HG03108 (cell line): ENCODE results near the gene AKAP17A.

ENCODE experiments used
- ATAC-seq: cut with Tn5 transposase; IDR thresholded peaks from one replicate; pipeline ENCODE4 v1.9.1; 2021; ENCODE audit warnings: moderate library complexity; ENCODE audit not compliant: unreplicated experiment

Gene AKAP17A

DNA sequence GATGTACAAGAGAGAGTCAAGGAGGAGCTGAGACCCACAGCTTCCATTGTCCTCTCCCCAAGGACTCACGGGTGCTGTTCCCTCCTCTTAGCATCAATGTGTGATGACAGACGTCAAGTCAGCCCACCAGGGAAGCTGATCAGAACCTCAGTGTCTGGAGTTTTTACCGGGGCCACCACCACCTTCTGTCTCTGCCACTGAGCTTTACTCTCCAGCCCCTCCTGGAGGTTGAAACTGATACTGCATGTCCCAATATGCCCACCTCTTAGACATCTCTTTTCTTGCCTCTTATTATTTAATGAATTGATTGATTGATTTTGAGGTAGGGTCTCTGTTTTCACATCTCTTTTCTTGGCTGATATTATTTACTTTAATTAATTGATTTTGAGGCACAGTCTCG is 10.3 kb upstream of the AKAP17A start:
- ATAC-seq = no peak

GRCh38 chrX:1582686-1583437 is 8.5 kb upstream of the AKAP17A start:
- peak; percentile 66 for ATAC-seq

GRCh38 chrX:1584237-1585011 is 7.0 kb upstream of the AKAP17A start:
- no peak for ATAC-seq

- no peak for ATAC-seq
These were observed 4.2 kb upstream of the AKAP17A start for GRCh38 chrX:1587161-1587560.

DNA sequence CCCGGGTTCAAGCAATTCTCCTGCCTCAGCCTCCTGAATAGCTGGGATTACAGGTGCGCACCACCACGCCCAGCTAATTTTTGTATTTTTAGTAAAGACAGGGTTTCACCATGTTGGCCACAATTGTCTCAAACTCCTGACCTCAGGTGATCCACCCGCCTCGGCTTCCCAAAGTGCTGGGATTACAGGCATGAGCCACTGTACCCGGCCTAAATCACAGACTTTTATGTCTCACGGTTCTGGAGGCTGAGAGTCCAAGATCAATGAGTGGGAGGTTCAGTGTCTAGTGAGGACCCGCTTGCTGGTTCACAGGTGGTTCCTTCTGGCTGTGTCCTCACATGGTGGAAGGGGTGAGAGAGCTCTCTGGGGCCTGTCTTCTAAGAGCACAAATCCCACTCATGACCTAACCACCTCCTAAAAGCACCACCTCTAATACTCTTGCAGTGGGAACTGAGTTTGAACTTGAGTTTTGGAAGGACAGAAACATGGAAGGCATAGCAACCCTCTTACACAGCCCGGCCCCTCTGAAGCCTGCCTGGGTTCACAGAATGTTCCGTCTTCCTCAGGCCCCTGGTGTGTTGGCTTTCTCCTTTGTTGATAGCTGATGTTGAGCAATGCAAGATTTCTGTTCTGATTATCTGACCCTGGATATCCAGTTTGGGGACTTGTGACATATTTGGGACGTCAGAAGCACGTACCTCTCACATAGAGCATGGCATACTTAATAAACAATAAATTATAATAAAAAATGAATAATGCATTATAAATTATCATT is 1.9 kb upstream of the AKAP17A start:
- no peak for ATAC-seq

GRCh38 chrX:1591863-1592469 is 562 bp downstream of the AKAP17A start:
- no peak for ATAC-seq

DNA sequence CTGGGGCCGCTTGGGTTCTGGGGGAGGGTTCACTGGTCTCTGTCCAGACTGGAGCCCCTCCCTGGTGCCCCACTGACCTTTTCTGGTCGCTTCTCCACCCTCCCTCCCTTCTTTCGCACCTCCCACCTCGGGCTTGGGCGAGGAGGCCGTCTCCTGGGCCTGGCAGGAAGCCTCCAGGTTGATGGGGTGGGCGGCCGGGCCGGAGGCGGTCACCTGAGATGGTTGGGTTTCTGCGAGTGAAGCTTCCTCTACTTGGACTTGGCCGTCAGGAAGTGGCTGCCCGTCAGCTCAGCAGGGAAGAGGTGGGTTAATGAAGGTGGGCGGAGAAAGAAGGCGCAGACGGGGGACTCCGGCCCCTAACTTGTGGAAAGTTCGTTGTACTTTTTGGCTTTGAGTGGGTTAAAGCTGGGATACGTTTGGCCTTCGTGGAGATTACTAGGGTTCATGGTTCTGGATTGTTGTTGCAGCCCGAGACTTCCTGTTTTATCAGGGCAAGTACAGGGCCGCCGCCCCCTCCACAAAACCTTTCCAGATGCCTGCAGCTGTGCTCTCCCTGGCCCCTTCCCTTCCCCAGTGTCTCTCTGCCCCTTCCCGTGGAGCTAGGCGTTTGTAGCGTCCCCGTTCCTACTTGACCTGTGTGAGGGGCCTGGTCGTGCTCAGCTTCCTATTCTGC is 1.2 kb downstream of the AKAP17A start:
- peak; percentile 45 for ATAC-seq

DNA sequence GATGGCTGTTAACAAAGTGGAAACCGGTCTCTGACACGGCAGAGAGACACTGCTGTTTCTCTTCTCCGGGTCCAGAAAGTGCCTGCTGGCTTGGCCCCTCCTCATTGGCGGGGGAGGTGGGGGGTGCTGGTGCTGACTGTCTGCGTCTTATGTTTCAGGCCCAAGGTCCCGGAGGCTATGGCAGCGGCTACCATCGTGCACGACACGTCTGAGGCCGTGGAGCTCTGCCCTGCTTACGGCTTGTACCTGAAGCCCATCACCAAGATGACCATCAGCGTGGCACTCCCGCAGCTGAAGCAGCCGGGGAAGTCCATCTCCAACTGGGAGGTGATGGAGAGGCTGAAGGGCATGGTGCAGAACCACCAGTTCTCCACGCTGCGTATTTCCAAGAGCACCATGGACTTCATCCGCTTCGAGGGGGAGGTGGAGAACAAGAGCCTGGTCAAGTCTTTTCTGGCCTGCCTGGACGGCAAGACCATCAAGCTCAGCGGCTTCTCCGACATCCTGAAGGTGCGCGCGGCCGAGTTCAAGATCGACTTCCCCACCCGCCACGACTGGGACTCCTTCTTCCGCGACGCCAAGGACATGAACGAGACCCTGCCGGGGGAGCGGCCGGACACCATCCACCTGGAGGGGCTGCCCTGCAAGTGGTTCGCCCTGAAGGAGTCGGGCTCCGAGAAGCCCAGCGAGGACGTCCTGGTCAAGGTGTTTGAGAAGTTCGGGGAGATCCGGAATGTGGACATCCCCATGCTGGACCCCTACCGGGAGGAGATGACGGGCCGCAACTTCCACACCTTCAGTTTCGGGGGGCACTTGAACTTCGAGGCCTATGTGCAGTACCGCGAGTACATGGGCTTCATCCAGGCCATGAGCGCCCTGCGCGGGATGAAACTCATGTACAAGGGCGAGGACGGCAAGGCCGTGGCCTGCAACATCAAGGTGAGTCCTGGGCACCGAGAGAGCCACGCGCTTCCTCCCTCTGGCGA is 2.2 kb downstream of the AKAP17A start:
- ATAC-seq = no peak

DNA sequence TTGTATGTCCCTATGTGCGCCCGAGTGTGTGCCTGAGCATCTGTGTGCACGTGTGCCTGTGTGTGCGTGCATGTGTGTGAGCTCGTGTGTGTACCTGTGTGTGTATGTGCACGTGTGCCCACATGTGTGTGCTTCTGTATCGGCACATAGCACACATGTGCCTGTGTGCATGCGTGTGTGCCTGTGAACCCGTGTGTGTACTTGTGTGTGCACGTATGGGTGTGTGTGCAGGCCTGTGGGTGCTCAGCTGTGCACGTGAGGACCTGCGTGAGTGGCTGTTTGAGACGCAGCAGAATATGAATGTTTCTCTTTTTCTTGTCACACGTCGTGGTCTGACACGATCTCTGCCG is 4.3 kb downstream of the AKAP17A start:
- ATAC-seq = no peak

DNA sequence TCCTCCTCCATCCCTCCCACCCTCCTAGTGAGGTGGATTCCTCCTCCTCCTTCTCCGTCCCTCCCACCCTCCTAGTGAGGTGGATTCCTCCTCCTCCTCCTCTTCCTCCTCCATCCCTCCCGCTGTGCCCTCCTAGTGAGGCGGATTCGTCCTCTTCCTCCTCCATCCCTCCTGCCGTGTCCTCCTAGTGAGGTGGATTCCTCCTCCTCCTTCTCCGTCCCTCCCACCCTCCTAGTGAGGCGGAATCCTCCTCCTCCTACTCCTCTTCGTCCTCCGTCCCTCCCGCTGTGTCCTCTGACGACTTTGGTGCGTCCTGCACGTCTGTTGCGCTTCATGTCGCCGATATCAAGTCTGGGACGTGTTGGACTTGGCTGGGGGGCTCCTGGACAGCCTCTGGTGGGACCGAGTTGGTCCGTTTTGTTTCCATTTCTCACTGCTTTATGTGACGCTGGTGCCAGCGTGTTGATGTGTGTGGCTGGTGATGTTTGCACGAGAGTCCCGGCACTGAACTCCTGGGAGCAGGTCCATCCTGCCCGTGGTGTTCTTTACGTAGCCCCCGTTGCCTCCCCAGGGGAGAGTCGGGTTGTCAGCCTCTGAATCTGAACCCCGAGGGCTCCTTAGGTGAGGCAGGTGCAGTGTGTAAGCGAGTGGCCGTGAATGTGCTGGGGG is 5.4 kb downstream of the AKAP17A start:
- ATAC-seq = no peak

GRCh38 chrX:1597345-1598020 is 6.1 kb downstream of the AKAP17A start:
- no peak for ATAC-seq

DNA sequence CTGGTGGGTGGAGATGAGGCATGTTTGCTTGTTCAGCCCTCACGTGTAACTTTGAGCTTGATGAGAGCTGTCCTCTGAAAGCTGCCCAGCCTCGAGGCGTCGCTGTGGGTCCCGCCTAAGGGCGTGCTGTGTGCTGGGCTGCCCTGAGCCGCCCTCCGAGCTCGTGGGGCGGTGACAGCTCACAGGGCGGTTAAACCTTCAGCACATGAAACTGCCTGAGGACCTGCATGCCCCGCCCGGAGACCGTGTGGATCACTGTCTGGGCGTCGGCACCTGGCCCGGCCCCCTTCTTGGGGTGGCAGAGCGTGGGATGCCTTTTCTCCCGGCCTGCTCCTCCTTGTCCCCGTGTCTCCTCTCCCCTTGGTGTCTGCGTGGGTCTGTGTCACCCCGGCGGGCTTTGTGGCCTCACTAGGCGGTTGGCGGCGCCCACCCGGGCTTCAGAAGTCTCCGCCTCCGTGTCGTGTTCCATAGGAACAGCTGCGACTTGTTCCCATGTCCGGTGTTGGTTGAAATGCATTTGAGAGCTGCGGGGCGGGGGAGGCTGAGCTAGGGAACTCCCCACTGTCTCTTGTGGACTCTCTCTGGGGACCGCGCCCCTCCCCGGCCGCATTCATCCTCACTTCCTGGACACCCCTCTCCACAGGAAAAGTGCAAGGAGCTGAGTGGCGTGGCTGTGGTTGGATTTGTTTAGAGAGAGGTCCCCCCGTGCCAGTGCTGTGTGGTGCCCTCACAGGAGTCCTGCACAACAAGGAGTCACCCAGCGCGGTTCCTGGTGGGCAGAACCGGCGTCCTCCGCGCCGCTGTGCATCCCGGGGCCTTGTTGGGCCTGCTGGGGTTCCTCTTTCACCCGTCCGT is 6.8 kb downstream of the AKAP17A start:
- no peak for ATAC-seq

GRCh38 chrX:1598876-1599790 is 7.7 kb downstream of the AKAP17A start:
- ATAC-seq = no peak

- no peak for ATAC-seq
These were observed 8.5 kb downstream of the AKAP17A start for GRCh38 chrX:1599791-1600405.

GRCh38 chrX:1600406-1601050 is 9.1 kb downstream of the AKAP17A start:
- ATAC-seq = no peak
